Keratinocyte (primary cell): ENCODE measurements around the gene GRK4. TPM values are rescaled to one million over a fixed set of nuclear protein-coding genes. Genes with fewer than 3 reads are reported as not detected.

Source experiments
- DNase-seq: peaks from one replicate; pipeline ENCODE4 v3.0.0-alpha.2; 2011; ENCODE audit warnings: low read depth, missing footprints, low spot score
- FAIRE-seq: peaks from 2 replicates; lab custom pipeline; 2011; peaks lifted over from hg19 to GRCh38; lab: Jason Lieb, UNC
- H2AFZ ChIP-seq: 2 replicates; pipeline ENCODE4 v1.6.0; 2012; ENCODE audit warnings: low read length, control low read depth, inconsistent platforms; ENCODE audit not compliant: control insufficient read depth
- H3K27ac ChIP-seq: 2 replicates; pipeline ENCODE4 v1.5.1; 2011; ENCODE audit warnings: low read length; ENCODE audit not compliant: control insufficient read depth, insufficient read depth
- H3K27me3 ChIP-seq: 3 replicates; pipeline ENCODE4 v1.6.0; 2011; ENCODE audit warnings: low read length; ENCODE audit not compliant: control insufficient read depth, insufficient read depth; ENCODE audit errors: extremely low read depth
- H3K36me3 ChIP-seq, 2 experiments: 2 replicates in 1 of 2; 3 replicates in 1 of 2; pipeline ENCODE4 v1.5.1; 2011; ENCODE audit warnings: low read length in 2 of 2, mild to moderate bottlenecking in 1 of 2; ENCODE audit not compliant: control insufficient read depth in 2 of 2, insufficient read depth in 2 of 2; ENCODE audit errors: extremely low read depth in 1 of 2
- H3K4me1 ChIP-seq: 3 replicates; pipeline ENCODE4 v1.5.1; 2011; ENCODE audit warnings: low read length; ENCODE audit not compliant: control insufficient read depth, insufficient read depth; ENCODE audit errors: extremely low read depth
- H3K4me2 ChIP-seq: 3 replicates; pipeline ENCODE4 v1.6.0; 2011; ENCODE audit warnings: low read depth, low read length; ENCODE audit not compliant: control insufficient read depth, insufficient read depth; ENCODE audit errors: extremely low read depth
- H3K4me3 ChIP-seq, 3 experiments: fragments of 200-600 bp in 1 of 3; sonication (generic) in 1 of 3; 2 replicates in 2 of 3; 3 replicates in 1 of 3; pipeline ENCODE4 v1.5.1; 2011 to 2016; ENCODE audit warnings: low read length in 3 of 3, mild to moderate bottlenecking in 3 of 3, control low read depth in 2 of 3, inconsistent platforms in 1 of 3, low read depth in 1 of 3, mixed read lengths in 1 of 3, mixed run types in 1 of 3, moderate library complexity in 1 of 3; ENCODE audit not compliant: control insufficient read depth in 2 of 3, insufficient read depth in 2 of 3; ENCODE audit errors: extremely low read depth in 1 of 3
- H3K79me2 ChIP-seq: 2 replicates; pipeline ENCODE4 v1.6.0; 2012; ENCODE audit warnings: low read length; ENCODE audit not compliant: control insufficient read depth, insufficient read depth
- H3K9ac ChIP-seq: 3 replicates; pipeline ENCODE4 v1.6.0; 2011; ENCODE audit warnings: low read length; ENCODE audit not compliant: control insufficient read depth, insufficient read depth; ENCODE audit errors: extremely low read depth
- H3K9me1 ChIP-seq: 3 replicates; pipeline ENCODE4 v1.6.0; 2011; ENCODE audit warnings: low read length; ENCODE audit not compliant: control insufficient read depth, insufficient read depth; ENCODE audit errors: extremely low read depth
- H3K9me3 ChIP-seq: 2 replicates; pipeline ENCODE4 v1.5.1; 2012; ENCODE audit warnings: low read depth, low read length; ENCODE audit not compliant: control insufficient read depth
- H4K20me1 ChIP-seq: 3 replicates; pipeline ENCODE4 v1.6.0; 2011; ENCODE audit warnings: low read length; ENCODE audit not compliant: control insufficient read depth, insufficient read depth; ENCODE audit errors: extremely low read depth
- CTCF ChIP-seq, 3 experiments: IDR thresholded peaks in 1 of 3; conservative IDR thresholded peaks in 1 of 3; optimal IDR thresholded peaks in 1 of 3; 2 replicates in 2 of 3; 3 replicates in 1 of 3; pipeline versions ENCODE3 to v1.5.1; 2011; ENCODE audit warnings: low read length in 3 of 3, mild to moderate bottlenecking in 3 of 3, moderate library complexity in 2 of 3, control low read depth in 1 of 3, inconsistent platforms in 1 of 3; ENCODE audit not compliant: insufficient read depth in 2 of 3; ENCODE audit errors: extremely low read depth in 1 of 3
- EZH2 ChIP-seq: IDR thresholded peaks from one replicate; pipeline ENCODE4 v1.6.1; 2012; ENCODE audit warnings: inconsistent platforms, mild to moderate bottlenecking, low read length, moderate library complexity
- dilution Hi-C: fragments of 300-500 bp; cut with MboI; formaldehyde crosslinking; loops from one replicate; pipeline ENCODE4 v1.7.0; 2020; ENCODE audit warnings: low sequenced_read_pairs; ENCODE audit not compliant: extremely low pct_ligation_motif_present
- polyA plus RNA-seq, 5 experiments: library from polyadenylated mRNA; depleted of rRNA in 3 of 5; stranded (reverse) in 3 of 5; stranded (forward) in 1 of 5; unstranded in 1 of 5; fragments of >200 nt; gene quantifications; 1 replicate in 1 of 5; 2 replicates in 3 of 5; 3 replicates in 1 of 5; pipeline versions ENCODE4 v1.2.1 to v1.2.3, GENCODE V29; 2011 to 2012; ENCODE audit warnings: missing spikeins in 2 of 5, low read depth in 1 of 5, low replicate concordance in 1 of 5

Gene GRK4
- polyA plus RNA-seq, 1 donor (not counting 4 experiments of a cell fraction or from before 2014, with no cell fraction given), result 4.3 TPM

GRCh38 chr4:3043282-3044020 is 80.1 kb downstream of the GRK4 start:
- H3K9me3 ChIP-seq, result no peaks in the 10 kb centered on the region
- no peak overlapping the region for H3K4me3 ChIP-seq
- H3K9me1 ChIP-seq, result no peaks in the 10 kb centered on the region
- no peak overlapping the region for H3K27ac ChIP-seq
- no peaks in the 10 kb centered on the region for H3K79me2 ChIP-seq
- dilution Hi-C loops, result no loop called here
- H3K4me2 ChIP-seq, result no peak overlapping the region
- DNase-seq (no peak), FAIRE-seq (no peak)
- peaks cover 17% of the 10 kb centered on the region for H3K4me1 ChIP-seq
- H2AFZ ChIP-seq, result no peak overlapping the region
- no peak overlapping the region for H3K9ac ChIP-seq
- peaks cover 7% of the 10 kb centered on the region for H3K27me3 ChIP-seq
- H3K36me3 ChIP-seq, result no peaks in the 10 kb centered on the region
- H4K20me1 ChIP-seq, result no peaks in the 10 kb centered on the region
- TF ChIP-seq CTCF (optimal IDR thresholded peaks at IDR 0.05 in 1 of 3, IDR thresholded peaks at IDR 0.05 in 1 of 3, conservative IDR thresholded peaks at IDR 0.05 in 1 of 3; ENCODE audit: extremely low read depth in 1 of 3, insufficient read depth in 2 of 3, low read length in 3 of 3) (no peak), EZH2 (no peak)

- Histone ChIP-seq H3K36me3 (no peaks in the 10 kb centered on the region), H3K4me1 (peaks cover 17% of the 10 kb centered on the region), H3K4me3 (no peak overlapping the region), H3K4me2 (no peak overlapping the region), H4K20me1 (no peaks in the 10 kb centered on the region), H3K9ac (no peak overlapping the region), H3K27ac (no peak overlapping the region), H3K9me1 (no peaks in the 10 kb centered on the region), H2AFZ (no peak overlapping the region), H3K79me2 (no peaks in the 10 kb centered on the region), H3K27me3 (peaks cover 7% of the 10 kb centered on the region), H3K9me3 (no peaks in the 10 kb centered on the region)
- FAIRE-seq (no peak), DNase-seq (no peak)
- TF ChIP-seq EZH2, result no peak
- TF ChIP-seq CTCF (optimal IDR thresholded peaks at IDR 0.05 in 1 of 3, IDR thresholded peaks at IDR 0.05 in 1 of 3, conservative IDR thresholded peaks at IDR 0.05 in 1 of 3; ENCODE audit: extremely low read depth in 1 of 3, insufficient read depth in 2 of 3, low read length in 3 of 3), result no peak
- dilution Hi-C loops, result no loop called here
Measured at GRCh38 chr4:3044870-3045819, 81.8 kb downstream of the GRK4 start.
